ENCODE results near the gene VCY. TPM values are rescaled to one million over a fixed set of nuclear protein-coding genes. Genes with fewer than 3 reads are reported as not detected.

The VCY gene
- not detected in 2 replicates for total RNA-seq (ENCODE audit: low replicate concordance)

DNA sequence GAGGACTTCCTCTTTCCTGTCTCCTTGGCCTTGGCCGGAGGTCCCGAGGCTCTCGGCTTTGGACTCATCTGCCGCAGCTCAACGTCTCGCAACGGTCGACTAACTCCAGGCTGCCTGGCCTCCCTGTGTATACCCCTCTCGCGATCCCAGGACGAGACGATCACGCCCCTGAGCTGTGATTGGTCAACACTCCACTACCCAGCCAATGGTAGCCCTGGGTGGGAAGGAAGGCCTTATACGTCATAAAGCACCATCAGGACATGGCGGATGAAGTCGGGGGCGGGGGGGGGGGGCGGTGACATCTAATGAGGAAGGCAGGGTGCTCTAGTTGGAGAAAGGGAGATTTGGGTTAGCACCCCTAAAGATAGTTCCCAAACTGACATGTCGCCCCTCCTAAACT is at the start of gene VCY:
Gene VCY (minus strand): TSS at position 101 of the 400 bp plus-strand sequence. CDS start 33 bp downstream, at position 68.

Other genes with a start within 250 kb of the VCY start
- gene VCY1B, start 69.8 kb upstream of the VCY start, total RNA-seq (ENCODE audit: low replicate concordance) = not detected in 2 replicates